HG02678 (cell line): Measurements from ENCODE around the gene FOXK1.
"Not testable (repeated sequence)": the region's sequence is repeated elsewhere in the genome, so short reads cannot be mapped to it uniquely, and the experiment has no call there.

Experiments
- ATAC-seq: cut with Tn5 transposase; IDR thresholded peaks from one replicate; pipeline ENCODE4 v1.9.1; 2021; ENCODE audit warnings: mild to moderate bottlenecking, moderate library complexity; ENCODE audit not compliant: unreplicated experiment

The FOXK1 gene

DNA sequence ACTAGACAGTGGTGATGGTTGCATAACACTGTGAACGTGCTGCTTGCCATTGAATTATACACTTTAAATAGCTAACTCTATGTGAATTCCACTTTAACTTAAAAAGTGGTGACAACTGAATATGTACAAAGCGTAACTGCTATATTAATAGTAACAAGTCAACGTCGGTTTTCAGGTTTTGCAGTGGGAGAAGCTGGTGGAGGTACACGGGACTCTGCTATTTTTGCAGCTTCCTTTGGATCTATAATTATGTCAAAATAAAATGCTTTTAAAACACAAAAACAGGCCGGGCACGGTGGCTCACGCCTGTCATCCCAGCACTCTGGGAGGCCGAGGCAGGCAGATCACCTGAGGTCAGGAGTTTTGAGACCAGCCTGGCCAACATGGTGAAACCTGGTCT, 114.4 kb downstream of the FOXK1 start:
- ATAC-seq = no peak

DNA sequence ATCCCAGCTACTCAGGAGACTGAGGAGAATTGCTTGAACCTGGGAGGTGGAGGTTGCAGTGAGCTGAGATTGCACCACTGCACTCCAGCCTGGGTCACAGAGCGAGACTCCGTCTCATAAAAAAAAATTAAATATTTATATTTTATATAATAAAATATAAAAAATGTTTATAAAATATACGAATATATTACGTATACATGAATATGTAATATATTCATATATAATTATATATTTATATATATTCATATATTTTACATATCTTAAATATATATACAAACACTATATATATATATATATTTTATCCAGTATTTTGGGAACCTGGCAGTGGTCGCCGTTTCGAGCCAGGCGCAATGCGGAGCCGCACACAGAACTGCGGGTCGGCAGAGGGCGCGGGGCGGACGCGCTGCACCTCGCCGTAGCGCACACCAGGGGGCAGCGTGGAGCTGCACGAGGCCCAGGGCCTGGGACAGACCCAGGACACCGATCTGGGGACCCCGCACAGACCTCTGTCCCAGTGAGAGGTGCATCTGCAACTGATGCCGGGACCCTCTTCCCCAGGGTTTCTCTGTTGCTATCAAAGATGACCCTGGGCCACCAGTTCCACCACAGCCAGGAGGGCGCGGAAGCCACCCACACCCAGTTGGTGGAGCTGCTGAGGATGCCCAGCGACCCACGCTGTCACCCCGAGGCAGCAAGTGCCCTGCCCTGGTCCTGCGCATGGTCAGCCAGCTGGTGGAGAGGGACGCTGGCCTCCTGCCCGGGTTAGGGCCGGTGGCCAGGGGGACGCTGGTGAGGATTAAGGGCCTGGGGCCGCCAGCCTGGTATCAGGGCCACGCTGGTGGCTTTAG, 116.0 kb downstream of the FOXK1 start:
- peak; percentile 47 for ATAC-seq

DNA sequence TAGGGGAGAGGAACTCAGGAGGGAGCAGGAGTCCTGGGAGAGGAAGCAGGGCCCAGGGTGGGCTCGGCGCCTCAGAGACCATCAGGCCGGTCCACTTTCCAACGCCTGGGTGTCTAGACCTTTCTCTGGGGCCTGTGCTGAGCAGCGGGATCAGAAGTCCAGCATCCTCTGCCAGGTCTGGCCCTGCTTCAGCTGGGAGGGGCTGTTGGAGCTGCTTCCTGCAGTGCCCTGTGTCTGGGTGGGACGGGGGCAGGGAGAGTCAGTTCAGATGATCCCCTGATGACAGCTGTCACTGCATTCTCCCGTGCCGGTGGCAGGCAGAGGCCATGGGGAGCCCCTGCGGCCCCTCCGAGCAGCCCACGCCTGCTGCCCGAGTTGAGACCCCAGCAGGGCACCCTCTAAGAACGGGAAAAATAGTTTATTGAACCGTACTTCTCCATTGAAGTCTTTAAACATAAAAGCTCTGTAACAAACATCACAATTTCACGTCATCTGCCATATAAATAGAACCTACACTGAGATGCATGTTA, 116.7 kb downstream of the FOXK1 start:
- ATAC-seq = no peak

DNA sequence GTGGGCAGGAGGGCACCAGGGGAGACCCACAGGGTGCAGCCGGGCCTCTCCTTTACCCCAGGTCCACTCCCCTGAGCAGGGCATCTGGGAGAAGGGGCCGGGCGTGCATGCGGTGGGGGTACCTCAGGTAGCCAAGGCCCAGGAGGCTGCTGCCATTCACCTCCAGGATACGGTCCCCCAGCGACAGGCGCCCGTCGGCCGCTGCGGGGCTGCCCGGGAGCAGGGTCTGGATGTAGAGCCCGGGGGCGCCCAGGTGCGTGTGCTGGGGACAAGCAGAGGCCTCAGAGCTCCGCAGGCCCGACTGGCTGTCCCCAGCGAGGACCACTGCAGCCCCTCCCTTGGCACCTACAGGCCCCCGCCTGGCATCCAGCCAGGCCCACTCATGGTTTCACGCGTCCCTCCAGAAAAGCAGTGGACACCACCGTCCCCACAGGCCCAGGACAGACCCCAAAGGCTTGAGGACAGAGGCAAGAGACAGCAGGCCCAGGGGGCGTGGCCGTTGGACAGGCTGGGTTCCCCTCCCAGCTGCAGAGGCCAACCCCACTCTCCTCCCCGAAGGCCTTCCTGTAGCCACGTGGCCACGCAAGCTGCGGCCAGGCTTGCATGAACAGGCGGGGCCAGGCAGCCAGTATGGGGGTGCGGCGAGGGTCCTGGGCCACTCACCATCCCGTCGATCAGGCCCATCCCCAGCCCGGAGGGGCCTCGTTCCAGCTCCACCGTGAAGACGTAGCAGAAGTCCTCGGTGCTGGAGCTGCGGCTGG, 117.6 kb downstream of the FOXK1 start:
- ATAC-seq = no peak

DNA sequence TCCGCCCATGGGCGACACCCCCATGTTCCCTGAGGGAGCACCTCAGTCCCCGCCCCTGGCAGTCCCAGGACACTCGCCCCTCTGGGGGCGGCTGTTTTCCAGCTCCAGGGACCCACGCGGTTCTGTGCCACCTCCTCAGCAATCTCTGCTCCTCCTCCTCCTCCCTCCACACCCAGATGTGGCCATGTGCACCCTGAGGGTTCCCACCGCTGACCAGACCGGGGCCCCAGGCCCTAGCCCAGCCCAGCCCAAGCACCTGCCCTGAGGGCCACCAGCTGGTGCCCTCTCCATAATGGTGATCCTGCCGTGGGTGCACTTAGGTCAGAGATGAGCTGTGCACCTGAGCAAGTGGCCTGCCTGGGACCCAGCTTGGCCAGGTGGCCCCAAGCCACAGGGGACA, 118.4 kb downstream of the FOXK1 start:
- no peak for ATAC-seq

DNA sequence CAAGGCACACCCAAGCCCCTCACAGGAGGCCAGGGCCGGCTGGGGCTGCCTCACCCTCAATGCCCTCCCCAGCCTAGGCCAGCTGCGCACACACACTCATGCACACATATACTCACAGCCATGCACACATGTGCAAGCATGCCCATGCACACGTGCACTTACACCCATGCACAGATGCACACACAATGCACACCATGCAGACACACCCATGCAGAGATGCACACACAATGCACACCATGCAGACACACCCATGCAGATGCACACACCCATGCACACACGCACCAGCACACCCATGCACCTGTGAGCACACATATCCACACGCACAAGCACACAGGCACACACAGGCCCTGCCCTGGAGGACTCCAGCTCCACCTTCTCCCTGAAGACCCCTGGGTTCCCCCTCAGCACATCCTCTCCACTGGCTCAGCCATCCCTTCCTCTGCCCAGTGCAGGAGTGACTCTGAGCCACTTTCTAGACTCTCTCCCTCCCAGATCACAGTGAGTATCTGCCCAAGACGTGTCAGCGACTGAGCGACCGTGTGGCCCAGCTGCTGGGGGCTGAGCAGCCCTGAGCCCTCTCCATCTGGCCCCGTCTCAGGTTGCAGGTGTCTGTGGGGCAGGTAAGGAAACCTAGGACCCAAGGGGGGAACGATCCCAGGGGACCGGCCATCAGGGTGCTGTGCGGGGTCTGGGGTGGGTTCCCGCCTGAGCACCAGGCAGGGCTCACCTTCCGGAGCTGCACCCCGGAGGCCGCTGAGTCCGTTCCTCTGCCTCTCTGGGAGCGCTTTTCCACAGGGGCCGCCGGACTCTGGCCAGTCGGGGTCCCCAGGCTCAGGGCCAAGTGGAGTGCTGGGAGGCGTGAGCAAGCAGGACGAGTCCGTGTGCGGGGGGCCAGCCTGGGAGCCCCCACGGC, 119.1 kb downstream of the FOXK1 start:
- ATAC-seq = no peak

DNA sequence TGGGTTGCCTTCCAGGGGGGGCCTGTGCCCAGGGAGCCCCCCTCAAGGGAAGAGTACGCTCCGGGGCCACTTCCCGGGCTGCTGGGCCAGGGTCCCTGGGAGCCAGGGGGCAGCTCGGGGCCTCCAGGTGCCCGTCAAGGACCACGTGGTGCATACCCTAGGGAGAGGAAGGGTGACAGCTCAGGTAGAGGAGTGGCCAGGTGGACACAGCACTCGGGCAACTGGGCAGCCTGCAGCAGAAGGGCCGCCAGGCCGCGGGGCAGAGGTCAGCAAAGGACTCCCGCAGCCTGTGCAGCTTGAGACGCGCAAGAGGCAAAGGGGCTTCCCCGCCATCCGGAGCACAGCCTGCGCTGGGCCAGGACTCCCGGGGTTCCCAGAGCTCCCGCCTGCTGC, 119.7 kb downstream of the FOXK1 start:
- ATAC-seq = no peak

DNA sequence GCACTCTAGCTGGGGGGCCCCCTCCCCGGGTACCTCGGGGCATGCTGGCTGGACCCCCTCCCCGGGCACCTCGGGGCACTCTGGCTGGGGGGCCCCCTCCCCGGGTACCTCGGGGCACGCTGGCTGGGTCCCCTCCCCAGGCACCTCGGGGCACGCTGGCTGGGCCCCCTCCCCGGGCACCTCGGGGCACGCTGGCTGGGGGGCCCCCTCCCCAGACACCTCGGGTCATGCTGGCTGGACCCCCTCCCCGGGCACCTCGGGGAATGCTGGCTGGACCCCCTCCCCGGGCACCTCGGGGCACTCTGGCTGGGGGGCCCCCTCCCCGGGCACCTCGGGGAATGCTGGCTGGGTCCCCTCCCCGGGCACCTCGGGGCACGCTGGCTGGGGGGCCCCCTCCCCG, 120.5 kb downstream of the FOXK1 start:
- ATAC-seq = not testable (repeated sequence)

DNA sequence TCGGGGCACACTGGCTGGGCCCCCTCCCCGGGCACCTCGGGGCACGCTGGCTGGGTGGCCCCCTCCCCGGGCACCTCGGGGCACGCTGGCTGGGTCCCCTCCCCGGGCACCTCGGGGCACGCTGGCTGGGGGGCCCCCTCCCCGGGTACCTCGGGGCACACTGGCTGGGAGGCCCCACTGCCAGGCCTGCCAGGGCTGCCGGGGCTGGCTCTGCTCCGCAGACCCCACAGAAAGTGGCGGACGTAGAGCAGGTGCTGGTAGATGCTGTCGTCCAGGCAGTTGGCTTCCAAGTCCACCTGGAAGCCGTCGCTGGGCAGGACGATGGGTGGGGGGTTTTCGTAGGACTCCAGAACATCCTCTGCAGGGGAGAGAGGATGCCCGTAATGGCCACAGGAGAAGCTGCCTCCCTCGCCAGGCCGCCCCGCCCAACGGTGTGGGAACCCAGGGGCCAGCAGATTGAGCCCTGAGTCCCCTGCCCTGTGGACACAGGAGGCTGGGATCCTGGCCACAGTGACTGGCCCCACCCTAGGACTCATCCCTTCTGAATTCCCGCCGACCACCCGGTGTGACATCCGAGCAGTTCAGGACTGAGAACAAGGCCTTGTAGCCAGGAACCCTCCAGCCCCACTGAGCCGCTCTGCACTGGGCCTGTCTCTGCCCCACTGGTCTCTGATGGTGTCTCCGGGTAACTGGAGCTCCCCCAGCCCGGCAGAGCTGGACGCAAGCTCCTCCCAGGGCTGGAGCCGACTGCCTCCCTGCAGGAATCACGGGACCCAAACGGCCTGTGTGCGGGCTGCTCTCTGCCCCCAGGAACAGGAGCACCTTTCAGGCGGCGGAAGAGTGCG, 121.5 kb downstream of the FOXK1 start:
- no peak for ATAC-seq

DNA sequence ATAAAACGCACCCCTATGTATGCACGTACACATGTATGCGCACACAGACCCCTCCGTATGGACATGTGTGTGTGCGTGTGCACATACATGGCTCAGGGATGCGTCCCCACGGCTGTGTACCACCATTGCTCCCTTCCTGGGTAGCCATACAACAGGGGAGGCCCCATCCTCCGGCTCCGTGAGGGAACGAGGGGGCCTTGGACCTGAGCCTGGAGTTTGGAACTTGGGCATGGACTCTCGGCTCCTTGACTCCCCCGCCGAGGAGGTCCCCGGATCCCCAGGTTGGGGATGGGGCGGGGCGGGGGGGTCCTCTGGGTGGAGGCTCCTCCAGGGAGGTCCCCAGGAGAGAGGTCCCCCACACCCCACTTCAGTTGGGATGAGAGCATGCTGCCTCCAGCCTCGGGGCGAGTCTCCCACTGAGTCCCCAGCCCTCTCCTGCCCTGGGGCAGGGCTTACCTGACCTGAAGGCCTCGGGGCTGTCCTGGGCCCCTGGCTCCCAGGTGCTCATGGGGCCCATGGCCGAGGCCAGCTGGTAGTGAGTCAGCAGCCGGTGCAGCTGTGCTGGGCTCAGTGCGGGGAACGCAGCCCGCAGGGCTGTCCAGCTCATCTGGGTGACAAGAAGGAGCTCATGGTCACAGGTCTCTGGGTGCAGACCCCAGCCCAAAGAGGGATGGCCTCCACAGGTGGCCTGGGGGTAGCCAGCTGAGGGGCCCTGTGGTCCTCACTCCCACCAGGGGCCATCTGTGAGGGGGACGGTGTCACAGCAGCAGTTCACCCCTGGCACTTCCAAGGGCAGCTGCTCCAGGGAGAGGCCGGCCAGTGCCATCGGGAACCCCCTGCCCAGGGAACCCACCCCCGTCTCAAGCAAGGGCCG, 123.3 kb downstream of the FOXK1 start:
- no peak for ATAC-seq

DNA sequence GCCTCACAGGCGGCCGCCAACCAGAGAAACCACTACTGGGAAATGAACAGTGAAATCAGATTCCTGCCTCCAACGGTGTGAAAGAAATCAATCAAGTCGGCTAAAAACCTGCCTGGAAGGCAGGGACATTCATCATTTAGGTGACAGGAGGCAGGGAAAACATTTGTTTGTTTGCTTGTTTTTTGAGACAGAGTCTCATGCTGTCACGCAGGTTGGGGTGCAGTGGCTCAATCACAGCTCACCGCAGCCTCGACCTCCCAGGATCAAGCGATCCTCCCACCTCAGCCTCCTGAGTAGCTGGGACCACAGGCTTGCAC, 123.8 kb downstream of the FOXK1 start:
- ATAC-seq = no peak

DNA sequence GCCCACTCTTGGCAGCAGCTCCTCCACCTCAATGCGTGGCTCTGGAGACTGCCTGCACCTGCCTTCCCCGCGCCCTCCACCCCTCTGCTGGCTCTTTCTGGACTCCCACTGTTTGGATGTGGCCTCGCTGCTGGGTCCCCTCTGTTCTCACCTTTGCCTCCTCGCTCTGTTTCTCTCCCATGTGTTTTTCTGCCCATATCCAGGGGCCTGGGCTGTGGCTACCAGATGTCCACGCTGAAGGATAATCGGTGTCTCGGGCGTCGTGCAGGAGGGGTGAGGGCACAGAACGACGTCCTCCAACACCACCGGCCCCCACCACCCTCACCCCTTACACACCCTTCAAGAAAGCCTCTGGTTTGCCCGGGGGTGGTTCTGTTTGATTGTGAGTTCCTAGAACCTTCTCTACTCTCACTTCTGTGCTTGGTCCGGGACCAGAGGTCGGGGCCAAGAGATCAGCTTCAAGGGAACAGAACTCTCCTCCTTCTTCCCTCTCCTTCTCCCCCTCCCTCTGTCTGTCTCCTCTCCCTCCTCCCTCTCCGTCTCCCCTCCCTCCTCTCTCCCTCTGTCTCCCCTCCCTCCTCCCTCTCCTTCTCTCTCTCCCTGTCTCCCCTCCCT, 125.0 kb downstream of the FOXK1 start:
- no peak for ATAC-seq

DNA sequence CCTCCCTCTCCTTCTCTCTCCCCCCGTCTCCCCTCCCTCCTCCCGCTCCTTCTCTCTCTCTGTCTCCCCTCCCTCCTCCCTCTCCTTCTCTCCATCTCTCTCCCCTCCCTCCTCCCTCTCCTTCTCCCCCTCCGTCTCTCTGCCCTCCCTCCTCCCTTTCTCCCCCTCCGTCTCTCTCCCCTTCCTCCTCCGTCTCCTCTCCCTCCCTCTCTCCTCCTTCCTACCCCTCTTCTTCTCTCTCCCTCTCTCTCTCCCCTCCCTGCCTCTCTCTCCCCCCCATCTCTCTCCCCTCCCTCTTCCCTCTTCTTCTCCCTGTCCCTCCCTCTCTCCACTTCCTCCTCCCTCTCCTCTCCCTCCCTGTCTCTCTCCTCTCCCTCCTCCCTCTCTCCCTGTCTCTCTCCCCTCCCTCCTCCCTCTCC, 125.5 kb downstream of the FOXK1 start:
- ATAC-seq = no peak

DNA sequence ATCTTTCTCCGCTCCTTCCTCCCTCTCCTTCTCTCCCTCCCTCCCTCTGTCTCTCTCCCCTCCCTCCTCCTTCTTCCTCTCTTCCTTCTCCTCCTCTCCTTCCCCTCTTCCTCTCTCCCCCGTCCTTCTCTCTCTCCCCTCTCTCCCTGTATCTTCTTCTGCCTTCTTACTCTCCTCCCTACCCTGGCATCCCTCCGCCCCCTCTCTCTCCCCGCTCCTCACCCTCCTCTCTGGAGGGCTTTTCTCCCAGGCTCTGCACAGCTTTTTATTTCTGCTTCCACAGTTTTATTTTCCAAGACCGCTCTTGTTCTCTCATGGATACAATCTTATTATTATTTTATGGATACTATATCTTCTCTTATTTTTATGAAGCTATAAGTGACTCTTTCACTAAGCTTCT, 125.9 kb downstream of the FOXK1 start:
- ATAC-seq = no peak

DNA sequence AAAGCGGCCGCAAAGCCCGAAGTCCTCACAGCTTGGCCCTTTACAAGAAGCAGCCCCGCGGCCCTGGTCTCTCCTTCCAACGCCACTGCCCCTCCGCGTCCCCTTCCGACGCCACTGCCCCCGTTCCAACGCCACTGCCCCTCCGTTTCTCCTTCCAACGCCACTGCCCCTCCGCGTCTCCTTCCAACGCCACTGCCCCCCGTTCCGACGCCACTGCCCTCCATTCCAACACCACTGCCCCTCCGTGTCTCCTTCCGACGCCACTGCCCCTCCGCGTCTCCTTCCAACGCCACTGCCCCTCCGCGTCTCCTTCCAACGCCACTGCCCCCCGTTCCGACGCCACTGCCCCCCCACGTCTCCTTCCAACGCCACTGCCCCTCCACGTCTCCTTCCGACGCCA, 126.5 kb downstream of the FOXK1 start:
- no peak for ATAC-seq

DNA sequence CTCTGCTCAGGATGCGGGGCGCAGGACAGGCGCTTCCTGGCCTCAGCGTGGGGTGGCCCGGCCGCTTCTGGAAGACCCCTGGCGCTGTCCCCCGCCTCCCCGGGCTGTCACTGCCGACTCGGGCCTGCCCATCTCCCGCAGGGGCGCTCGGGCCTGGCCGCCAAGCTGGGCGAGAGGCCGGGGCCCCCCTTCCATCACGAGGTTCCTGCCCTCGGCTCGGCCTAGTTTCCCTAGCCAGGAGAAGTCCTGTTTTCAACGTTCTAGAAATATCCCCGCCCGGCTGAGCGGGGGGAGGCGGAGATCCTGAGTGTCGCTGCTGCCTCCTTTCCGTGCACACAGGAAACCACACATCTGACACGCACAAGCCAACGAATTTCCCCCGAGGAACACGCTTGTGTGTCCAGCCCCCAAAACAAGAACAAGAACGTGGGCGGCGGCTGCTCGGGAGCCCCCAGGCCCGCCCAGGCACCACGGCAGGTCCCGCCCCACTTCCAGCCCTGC, 127.0 kb downstream of the FOXK1 start:
- no peak for ATAC-seq

DNA sequence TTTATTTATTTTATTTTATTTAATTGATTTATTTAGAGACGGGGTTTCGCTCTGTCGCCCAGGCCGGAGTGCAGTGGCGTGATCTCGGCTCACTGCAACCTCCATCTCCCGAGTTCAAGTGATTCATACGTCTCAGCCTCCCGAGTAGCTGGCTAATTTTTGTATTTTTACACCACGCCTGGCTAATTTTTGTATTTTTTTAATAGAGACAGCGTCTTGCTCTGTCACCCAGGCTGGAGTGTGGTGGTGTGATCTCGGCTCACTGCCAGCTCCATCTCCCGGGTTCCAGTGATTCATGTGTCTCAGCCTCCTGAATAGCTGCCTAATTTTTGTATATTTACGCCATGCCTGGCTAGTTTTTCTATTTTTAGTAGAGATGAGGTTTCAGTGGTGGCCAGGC, 127.6 kb downstream of the FOXK1 start:
- ATAC-seq = no peak

DNA sequence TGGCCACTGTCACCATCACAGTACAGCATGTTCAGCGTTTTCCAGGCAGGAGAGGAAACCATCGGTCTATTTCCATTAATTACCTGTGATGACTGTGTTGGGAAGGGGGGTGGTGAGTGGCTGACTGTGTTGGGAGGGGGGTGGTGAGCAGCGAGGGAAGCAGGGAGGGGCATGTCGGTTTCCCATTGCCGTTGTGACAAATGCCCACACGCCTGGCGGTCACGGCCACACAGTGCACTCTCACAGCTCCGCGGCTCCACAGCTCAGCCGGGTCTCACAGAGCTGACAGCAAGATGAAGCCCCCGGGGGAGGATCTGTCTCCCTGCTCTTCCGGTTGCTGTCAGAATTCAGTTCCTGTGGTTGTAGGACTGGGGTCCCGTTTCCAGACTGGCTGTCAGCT, 132.3 kb downstream of the FOXK1 start:
- ATAC-seq = no peak

DNA sequence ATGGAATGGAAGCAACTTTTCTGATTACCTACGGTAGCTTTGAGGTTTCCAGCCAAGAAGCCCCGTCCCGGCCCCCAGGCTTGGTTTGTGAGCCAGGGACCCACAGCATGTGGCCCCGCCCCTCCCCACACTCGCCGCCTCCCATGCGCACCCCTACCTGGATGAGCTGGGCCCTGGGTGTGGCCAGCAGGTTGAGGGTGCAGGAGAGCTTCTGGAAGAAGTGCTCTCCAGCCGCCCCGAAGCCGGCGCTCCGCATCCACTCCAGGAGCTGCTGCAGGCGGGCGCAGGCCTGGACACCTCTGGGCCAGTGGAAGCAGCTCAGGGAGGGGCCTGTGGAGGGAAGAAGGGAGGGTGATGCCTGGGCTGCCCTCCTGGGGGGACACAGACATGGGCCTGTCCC, 133.0 kb downstream of the FOXK1 start:
- ATAC-seq = no peak
